ENCODE data around the gene PCDHA6. TPM values are rescaled to one million over a fixed set of nuclear protein-coding genes. Genes with fewer than 3 reads are reported as not detected.

Gene PCDHA6
- total RNA-seq, 1 experiment from 2014 or later, result not detected

Other genes with a start within 250 kb of the PCDHA6 start
- 0.42 TPM for gene CD14, start 194.8 kb upstream of the PCDHA6 start, total RNA-seq (2021; ENCODE audit: unreplicated experiment)
- gene TMCO6, start 188.5 kb upstream of the PCDHA6 start, total RNA-seq (2021; ENCODE audit: unreplicated experiment), result 28.0 TPM
- 68.3 TPM for gene NDUFA2, start 180.3 kb upstream of the PCDHA6 start, total RNA-seq (2021; ENCODE audit: unreplicated experiment)
- gene IK, start 180.1 kb upstream of the PCDHA6 start, total RNA-seq (2021; ENCODE audit: unreplicated experiment), result 96.6 TPM
- gene WDR55, start 163.1 kb upstream of the PCDHA6 start, total RNA-seq (2021; ENCODE audit: unreplicated experiment), result 37.2 TPM
- gene DND1, start 154.4 kb upstream of the PCDHA6 start, total RNA-seq (2021; ENCODE audit: unreplicated experiment), result 2.3 TPM
- gene HARS1, start 136.6 kb upstream of the PCDHA6 start, total RNA-seq (2021; ENCODE audit: unreplicated experiment), result 91.1 TPM
- gene HARS2, start 136.5 kb upstream of the PCDHA6 start, total RNA-seq (2021; ENCODE audit: unreplicated experiment), result 38.8 TPM
- 55.3 TPM for gene ZMAT2, start 127.5 kb upstream of the PCDHA6 start, total RNA-seq (2021; ENCODE audit: unreplicated experiment)
- gene PCDHA1, start 41.8 kb upstream of the PCDHA6 start, total RNA-seq (2021; ENCODE audit: unreplicated experiment), result not detected
- not detected for gene PCDHA2, start 33.1 kb upstream of the PCDHA6 start, total RNA-seq (2021; ENCODE audit: unreplicated experiment)
- not detected for gene PCDHA3, start 26.9 kb upstream of the PCDHA6 start, total RNA-seq (2021; ENCODE audit: unreplicated experiment)
- gene PCDHA4, start 20.9 kb upstream of the PCDHA6 start, total RNA-seq (2021; ENCODE audit: unreplicated experiment), result not detected
- gene PCDHA5, start 6.3 kb upstream of the PCDHA6 start, total RNA-seq (2021; ENCODE audit: unreplicated experiment), result not detected
- not detected for gene PCDHA7, start 6.3 kb downstream of the PCDHA6 start, total RNA-seq (2021; ENCODE audit: unreplicated experiment)
- gene PCDHA8, start 13.2 kb downstream of the PCDHA6 start, total RNA-seq (2021; ENCODE audit: unreplicated experiment), result not detected
- not detected for gene PCDHA9, start 20.4 kb downstream of the PCDHA6 start, total RNA-seq (2021; ENCODE audit: unreplicated experiment)
- 0.05 TPM for gene PCDHA10, start 27.9 kb downstream of the PCDHA6 start, total RNA-seq (2021; ENCODE audit: unreplicated experiment)
- 0.27 TPM for gene PCDHA11, start 41.0 kb downstream of the PCDHA6 start, total RNA-seq (2021; ENCODE audit: unreplicated experiment)
- not detected for gene PCDHA12, start 47.3 kb downstream of the PCDHA6 start, total RNA-seq (2021; ENCODE audit: unreplicated experiment)
- gene PCDHA13, start 54.2 kb downstream of the PCDHA6 start, total RNA-seq (2021; ENCODE audit: unreplicated experiment), result not detected
- 1.0 TPM for gene PCDHAC1, start 98.3 kb downstream of the PCDHA6 start, total RNA-seq (2021; ENCODE audit: unreplicated experiment)
- gene PCDHAC2, start 138.5 kb downstream of the PCDHA6 start, total RNA-seq (2021; ENCODE audit: unreplicated experiment), result 3.2 TPM
- gene PCDHB1, start 223.4 kb downstream of the PCDHA6 start, total RNA-seq (2021; ENCODE audit: unreplicated experiment), result not detected